Measurements from ENCODE around the gene CACFD1. TPM values are rescaled to one million over a fixed set of nuclear protein-coding genes. Genes with fewer than 3 reads are reported as not detected.

CACFD1 gene
- total and polyA plus RNA-seq, 2 of the 13 experiments (the other 11 are each of a cell fraction or from before 2014, with no cell fraction given): 13.8 to 14.6 TPM

GRCh38 chr9:133506653-133507038 lies 46.9 kb downstream of the CACFD1 start (continued):
- peak; percentile 87 for TF ChIP-seq ZNF362 (CRISPR knock-in tag; IDR thresholded peaks at IDR 0.05; ENCODE audit: borderline replicate concordance)
- TF ChIP-seq KDM5B (CRISPR knock-in tag; IDR thresholded peaks at IDR 0.05; ENCODE audit: borderline replicate concordance): peak; percentile 75
- TF ChIP-seq HNRNPH1 (optimal IDR thresholded peaks at IDR 0.05; ENCODE audit: low read depth, low read length): no peak
- TF ChIP-seq ZNF790 (CRISPR knock-in tag; IDR thresholded peaks at IDR 0.05; ENCODE audit: borderline replicate concordance): no peak
- 0 out of 2 replicates have a peak, but pooled peaks have one; percentile 46 for TF ChIP-seq LBX2 (CRISPR knock-in tag; IDR thresholded peaks at IDR 0.05; ENCODE audit: borderline replicate concordance)
- peak; percentile 18; the same call in 1 of the 2 replicates for TF ChIP-seq BORCS8-MEF2B (CRISPR knock-in tag; IDR thresholded peaks at IDR 0.05)
- peak; percentile 55; the same call in 1 of the 2 replicates for TF ChIP-seq FOSL1 (CRISPR knock-in tag; IDR thresholded peaks at IDR 0.05; ENCODE audit: borderline replicate concordance)
- TF ChIP-seq ZFAT (CRISPR knock-in tag; conservative IDR thresholded peaks at IDR 0.05): no peak
- peak; percentile 95 for TF ChIP-seq RXRA (CRISPR knock-in tag; IDR thresholded peaks at IDR 0.05)
- TF ChIP-seq ATF2 (CRISPR knock-in tag; IDR thresholded peaks at IDR 0.05): peak; percentile 23; the same call in 1 of the 2 replicates
- TF ChIP-seq GABPA (IDR thresholded peaks at IDR 0.05; ENCODE audit: low read depth, low read length): no peak
- TF ChIP-seq GABPA (CRISPR knock-in tag; IDR thresholded peaks at IDR 0.05; ENCODE audit: low read depth): peak; percentile 53; the same call in 1 of the 2 replicates
- peak; percentile 87 for TF ChIP-seq ZNF777 (CRISPR knock-in tag; IDR thresholded peaks at IDR 0.05)
- no peak for TF ChIP-seq ZNF275 (CRISPR knock-in tag; IDR thresholded peaks at IDR 0.05; ENCODE audit: borderline replicate concordance)
- 0 out of 2 replicates have a peak, but pooled peaks have one; percentile 48 for TF ChIP-seq ZNF580 (CRISPR knock-in tag; IDR thresholded peaks at IDR 0.05; ENCODE audit: borderline replicate concordance, low read depth)
- no peak for TF ChIP-seq CEBPZ (IDR thresholded peaks at IDR 0.05; ENCODE audit: low read length)
- 0 out of 2 replicates have a peak, but pooled peaks have one; percentile 74 for TF ChIP-seq ZNF567 (CRISPR knock-in tag; IDR thresholded peaks at IDR 0.05; ENCODE audit: borderline replicate concordance)
- TF ChIP-seq ZMYM3 (CRISPR knock-in tag; IDR thresholded peaks at IDR 0.05): 0 out of 2 replicates have a peak, but pooled peaks have one; percentile 46
- peak; percentile 84; the same call in 1 of the 2 replicates for TF ChIP-seq TP53 (CRISPR knock-in tag; conservative IDR thresholded peaks at IDR 0.05)
- no peak for TF ChIP-seq SIX1 (CRISPR knock-in tag; IDR thresholded peaks at IDR 0.05; ENCODE audit: borderline replicate concordance)
- no peak for TF ChIP-seq PLRG1 (conservative IDR thresholded peaks at IDR 0.05)
- no peak for TF ChIP-seq SOX6 (IDR thresholded peaks at IDR 0.05)
- TF ChIP-seq SOX6 (CRISPR knock-in tag; IDR thresholded peaks at IDR 0.05): peak; percentile 84
- peak; percentile 63; the same call in 1 of the 2 replicates for TF ChIP-seq FOXK1 (CRISPR knock-in tag; IDR thresholded peaks at IDR 0.05; ENCODE audit: borderline replicate concordance, low read depth)

All from HepG2 (cell line).